Measurements from ENCODE around the gene SDS. TPM values are rescaled to one million over a fixed set of nuclear protein-coding genes. Genes with fewer than 3 reads are reported as not detected.

The SDS gene
- total RNA-seq, 2 experiments from 2014 or later, result not detected

DNA sequence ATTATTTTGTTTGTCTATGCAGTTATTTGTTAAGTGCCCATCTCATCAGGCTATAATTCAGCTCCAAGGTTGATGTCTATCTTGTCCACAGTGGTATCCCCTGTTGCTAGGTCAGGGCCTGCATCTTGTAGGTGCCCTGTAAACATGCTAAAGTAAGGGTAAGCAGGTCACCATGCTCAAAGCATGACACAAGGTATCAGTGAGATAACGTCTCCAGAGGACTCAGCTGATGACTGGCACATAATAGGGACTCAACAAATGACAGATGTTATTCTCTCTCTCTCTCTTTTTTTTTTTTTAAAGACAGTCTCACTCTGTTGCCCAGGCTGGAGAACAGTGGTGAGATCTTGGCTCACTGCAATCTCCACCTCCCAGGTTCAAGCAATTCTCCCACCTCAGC, 20.8 kb upstream of the SDS start:
- ChIA-PET POLR2A (no interaction called here), CTCF (ENCODE audit: unreplicated experiment) (interaction anchor here (0.6 kb wide), 1 partner anchor 558 kb away, joined by 3 read pairs; no protein-coding TSS in a partner anchor)
- no peak overlapping the region for H3K4me2 ChIP-seq (ENCODE audit: low read length)
- no peaks in the 10 kb centered on the region for H4K20me1 ChIP-seq (ENCODE audit: insufficient read depth, low read length)
- no peaks in the 10 kb centered on the region for H3K36me3 ChIP-seq (ENCODE audit: insufficient read depth, low read length)
- no peak for TF ChIP-seq EZH2phosphoT487 (IDR thresholded peaks at IDR 0.05; ENCODE audit: borderline replicate concordance, low read depth, low read length)
- intact Hi-C loops (cut with micrococcal nuclease; ENCODE audit: unreplicated experiment), result loop anchor here (5.0 kb wide), 1 partner anchor 227 kb away; no protein-coding TSS in a partner anchor
- H3K4me1 ChIP-seq (ENCODE audit: insufficient read depth, low read length, poor library complexity, severe bottlenecking), result peaks cover 31% of the 10 kb centered on the region
- H3K4me3 ChIP-seq (ENCODE audit: low read depth, low read length, poor library complexity, severe bottlenecking), result no peak overlapping the region
- H3K9me2 ChIP-seq (ENCODE audit: insufficient read depth, low read length), result no peaks in the 10 kb centered on the region
- H3K9me3 ChIP-seq (ENCODE audit: low read length), result no peaks in the 10 kb centered on the region
- BruUV-seq (replicated peaks), result no TSS peak
- H3K79me2 ChIP-seq (ENCODE audit: insufficient read depth, low read depth, low read length), result no peaks in the 10 kb centered on the region
- H2AFZ ChIP-seq (ENCODE audit: low read length), result no peak overlapping the region
- H3K27ac ChIP-seq (ENCODE audit: low read depth, low read length, poor library complexity, severe bottlenecking), result no peak overlapping the region
- no peak for DNase-seq (ENCODE audit: low spot score)

DNA sequence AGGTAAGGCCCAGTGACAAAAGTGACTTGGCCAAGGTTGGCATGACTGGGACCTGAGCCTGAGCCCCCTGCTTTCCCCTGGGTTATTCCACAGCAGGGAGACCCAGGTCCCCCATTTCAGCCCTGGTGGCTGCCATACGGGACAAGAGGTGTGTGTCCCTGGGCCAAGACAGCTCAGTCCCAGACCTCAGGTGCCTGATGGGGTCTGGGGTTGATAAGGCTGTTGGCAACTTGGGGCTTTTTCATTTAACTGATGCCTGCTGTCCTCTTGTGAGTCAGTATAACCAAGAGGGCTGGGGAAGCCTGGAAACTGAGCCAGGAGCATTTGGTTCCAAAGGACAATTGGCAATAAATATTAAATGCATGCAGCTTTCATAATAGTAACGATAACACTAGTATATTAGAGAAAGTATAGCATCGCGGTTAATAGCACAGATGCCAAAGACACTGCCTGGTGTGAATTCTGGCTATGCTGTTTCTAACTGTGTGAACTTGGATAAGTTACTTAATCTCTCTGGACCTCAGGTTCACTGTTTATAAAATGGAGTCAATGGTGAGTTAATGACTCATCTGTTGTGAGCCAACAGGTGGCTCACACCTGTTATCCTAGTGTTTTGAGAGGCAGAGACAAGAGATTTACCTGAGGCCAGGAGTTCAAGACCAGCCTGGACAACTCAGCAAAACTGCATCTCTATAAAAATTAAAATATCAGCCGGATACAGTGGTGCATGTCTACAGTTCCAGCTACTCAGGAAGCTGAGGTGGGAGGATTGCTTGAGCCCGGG, 19.4 kb upstream of the SDS start:
- no peak overlapping the region for H3K4me2 ChIP-seq (ENCODE audit: low read length)
- H4K20me1 ChIP-seq (ENCODE audit: insufficient read depth, low read length), result no peaks in the 10 kb centered on the region
- ChIA-PET CTCF (ENCODE audit: unreplicated experiment) (no interaction called here), POLR2A (interaction anchor here (0.6 to 0.9 kb wide), 2 partner anchors 110 to 200 kb away, joined by 3 to 4 read pairs; no protein-coding TSS in a partner anchor)
- peaks cover 31% of the 10 kb centered on the region for H3K4me1 ChIP-seq (ENCODE audit: insufficient read depth, low read length, poor library complexity, severe bottlenecking)
- H2AFZ ChIP-seq (ENCODE audit: low read length), result no peak overlapping the region
- no TSS peak for BruUV-seq (replicated peaks)
- H3K27ac ChIP-seq (ENCODE audit: low read depth, low read length, poor library complexity, severe bottlenecking), result no peak overlapping the region
- intact Hi-C loops (cut with micrococcal nuclease; ENCODE audit: unreplicated experiment), result loop anchor here (5.0 kb wide), 1 partner anchor 226 kb away; no protein-coding TSS in a partner anchor
- no peaks in the 10 kb centered on the region for H3K9me2 ChIP-seq (ENCODE audit: insufficient read depth, low read length)
- no peak overlapping the region for H3K4me3 ChIP-seq (ENCODE audit: low read depth, low read length, poor library complexity, severe bottlenecking)
- no peaks in the 10 kb centered on the region for H3K9me3 ChIP-seq (ENCODE audit: low read length)
- no peak for TF ChIP-seq EZH2phosphoT487 (IDR thresholded peaks at IDR 0.05; ENCODE audit: borderline replicate concordance, low read depth, low read length)
- TF ChIP-seq, protein P1, sequence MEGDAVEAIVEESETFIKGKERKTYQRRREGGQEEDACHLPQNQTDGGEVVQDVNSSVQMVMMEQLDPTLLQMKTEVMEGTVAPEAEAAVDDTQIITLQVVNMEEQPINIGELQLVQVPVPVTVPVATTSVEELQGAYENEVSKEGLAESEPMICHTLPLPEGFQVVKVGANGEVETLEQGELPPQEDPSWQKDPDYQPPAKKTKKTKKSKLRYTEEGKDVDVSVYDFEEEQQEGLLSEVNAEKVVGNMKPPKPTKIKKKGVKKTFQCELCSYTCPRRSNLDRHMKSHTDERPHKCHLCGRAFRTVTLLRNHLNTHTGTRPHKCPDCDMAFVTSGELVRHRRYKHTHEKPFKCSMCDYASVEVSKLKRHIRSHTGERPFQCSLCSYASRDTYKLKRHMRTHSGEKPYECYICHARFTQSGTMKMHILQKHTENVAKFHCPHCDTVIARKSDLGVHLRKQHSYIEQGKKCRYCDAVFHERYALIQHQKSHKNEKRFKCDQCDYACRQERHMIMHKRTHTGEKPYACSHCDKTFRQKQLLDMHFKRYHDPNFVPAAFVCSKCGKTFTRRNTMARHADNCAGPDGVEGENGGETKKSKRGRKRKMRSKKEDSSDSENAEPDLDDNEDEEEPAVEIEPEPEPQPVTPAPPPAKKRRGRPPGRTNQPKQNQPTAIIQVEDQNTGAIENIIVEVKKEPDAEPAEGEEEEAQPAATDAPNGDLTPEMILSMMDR (conservative IDR thresholded peaks at IDR 0.05; ENCODE audit: low read length), result no peak
- H3K79me2 ChIP-seq (ENCODE audit: insufficient read depth, low read depth, low read length), result no peaks in the 10 kb centered on the region
- DNase-seq (ENCODE audit: low spot score), result no peak
- H3K36me3 ChIP-seq (ENCODE audit: insufficient read depth, low read length), result no peaks in the 10 kb centered on the region

DNA sequence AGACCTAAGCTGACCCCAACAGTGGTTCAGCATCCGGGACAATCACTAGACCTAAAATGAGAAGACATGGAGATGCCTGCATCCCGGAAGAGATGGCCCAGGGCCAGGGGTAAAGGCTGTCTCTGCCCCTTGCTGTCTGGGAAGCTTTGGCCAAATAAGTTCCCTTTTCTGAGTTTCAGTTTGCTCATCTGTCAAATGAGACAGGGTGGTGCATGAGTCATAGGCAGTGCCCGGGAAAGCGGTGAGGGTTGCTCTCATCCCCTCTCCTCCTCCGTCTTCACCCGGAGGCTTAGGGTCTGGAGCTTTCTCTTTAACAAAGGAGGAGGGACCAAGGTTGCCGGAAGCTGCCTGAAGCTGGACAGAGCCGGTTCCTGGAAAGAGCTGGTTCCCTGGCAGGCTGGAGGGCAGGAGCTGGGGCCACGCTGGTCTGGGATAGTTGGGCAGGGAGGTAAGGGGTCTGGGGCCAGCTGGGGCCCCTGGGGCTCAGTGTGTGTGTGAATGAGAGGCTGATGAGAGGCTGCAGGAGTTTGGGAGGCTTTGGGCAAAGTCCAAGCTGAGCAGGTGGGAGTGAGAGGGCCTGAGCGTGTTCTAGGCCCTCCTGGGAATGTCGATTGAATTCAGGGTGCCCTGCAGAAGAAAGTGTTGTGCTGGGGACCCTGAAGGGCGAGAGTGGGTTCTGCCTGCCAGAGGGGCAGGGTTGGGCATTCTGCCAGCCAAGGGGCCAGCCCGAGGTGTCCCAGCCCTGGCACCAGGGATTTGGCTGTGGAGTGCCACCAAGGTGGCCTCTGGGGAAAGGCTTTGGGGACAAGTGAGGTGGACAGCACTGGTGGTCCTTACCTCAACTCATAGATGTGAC, 18.6 kb upstream of the SDS start, which contains the start of gene SDSL:
Gene SDSL, plus strand, starts transcription at position 351 of the 856 bp plus-strand sequence. CDS start 5,603 bp downstream, outside the sequence.
- H3K4me2 ChIP-seq (ENCODE audit: low read length), result peak within 1 kb of the TSS; percentile 59
- H2AFZ ChIP-seq (ENCODE audit: low read length), result peak within 1 kb of the TSS; percentile 89
- H3K4me1 ChIP-seq (ENCODE audit: insufficient read depth, low read length, poor library complexity, severe bottlenecking), result peaks cover 31% of the 10 kb centered on the region
- ChIA-PET CTCF (ENCODE audit: unreplicated experiment) (no interaction called here), POLR2A (interaction anchor here (0.5 to 0.9 kb wide), 4 partner anchors 109 to 365 kb away, joined by 3 to 4 read pairs (median 3); no protein-coding TSS in a partner anchor)
- no peaks in the 10 kb centered on the region for H3K79me2 ChIP-seq (ENCODE audit: insufficient read depth, low read depth, low read length)
- no peaks in the 10 kb centered on the region for H4K20me1 ChIP-seq (ENCODE audit: insufficient read depth, low read length)
- intact Hi-C loops (cut with micrococcal nuclease; ENCODE audit: unreplicated experiment), result loop anchor here (5.0 kb wide), 1 partner anchor 225 kb away; no protein-coding TSS in a partner anchor
- TF ChIP-seq EZH2phosphoT487 (IDR thresholded peaks at IDR 0.05; ENCODE audit: borderline replicate concordance, low read depth, low read length), result no peak
- TF ChIP-seq, protein P1 (conservative IDR thresholded peaks at IDR 0.05; ENCODE audit: low read length), result no peak
- BruUV-seq (replicated peaks), result no TSS peak
- H3K27ac ChIP-seq (ENCODE audit: low read depth, low read length, poor library complexity, severe bottlenecking), result peak within 1 kb of the TSS; percentile 48
- no peaks in the 10 kb centered on the region for H3K9me3 ChIP-seq (ENCODE audit: low read length)
- H3K36me3 ChIP-seq (ENCODE audit: insufficient read depth, low read length), result no peaks in the 10 kb centered on the region
- DNase-seq (ENCODE audit: low spot score), result peak; percentile 83
- H3K9me2 ChIP-seq (ENCODE audit: insufficient read depth, low read length), result no peaks in the 10 kb centered on the region
- peak within 1 kb of the TSS; percentile 45 for H3K4me3 ChIP-seq (ENCODE audit: low read depth, low read length, poor library complexity, severe bottlenecking)
